GM19467 (cell line): ENCODE data around the gene GHRH.

ENCODE experiments used
- ATAC-seq: cut with Tn5 transposase; IDR thresholded peaks from one replicate; pipeline ENCODE4 v1.9.1; 2021; ENCODE audit warnings: mild to moderate bottlenecking, moderate library complexity; ENCODE audit not compliant: unreplicated experiment

GHRH gene

GRCh38 chr20:37291724-37292126, 30.1 kb upstream of the GHRH start:
- no peak for ATAC-seq

- no peak for ATAC-seq
Observed at GRCh38 chr20:37290158-37290810, 28.7 kb upstream of the GHRH start.

- no peak for ATAC-seq
Observed at GRCh38 chr20:37288091-37288490, 26.5 kb upstream of the GHRH start.

- no peak for ATAC-seq
Observed at GRCh38 chr20:37285664-37286374, 24.2 kb upstream of the GHRH start.

GRCh38 chr20:37284691-37285161, 23.1 kb upstream of the GHRH start:
- ATAC-seq = no peak

- no peak for ATAC-seq
Observed at GRCh38 chr20:37283530-37284195, 22.0 kb upstream of the GHRH start.

GRCh38 chr20:37282556-37282955, 20.9 kb upstream of the GHRH start:
- ATAC-seq = no peak

- ATAC-seq = no peak
Observed at GRCh38 chr20:37280403-37280802, 18.8 kb upstream of the GHRH start.

- ATAC-seq = no peak
Observed at GRCh38 chr20:37279820-37280219, 18.2 kb upstream of the GHRH start.

- ATAC-seq = no peak
Observed at GRCh38 chr20:37278966-37279590, 17.5 kb upstream of the GHRH start.

GRCh38 chr20:37277253-37277593, 15.6 kb upstream of the GHRH start:
- ATAC-seq = no peak

GRCh38 chr20:37276494-37277252, 15.1 kb upstream of the GHRH start:
- peak; percentile 71 for ATAC-seq

GRCh38 chr20:37274851-37275524, 13.4 kb upstream of the GHRH start:
- ATAC-seq = no peak

- ATAC-seq = no peak
Observed at GRCh38 chr20:37273988-37274387, 12.4 kb upstream of the GHRH start.

- ATAC-seq = no peak
Observed at GRCh38 chr20:37271421-37271768, 9.8 kb upstream of the GHRH start.

- ATAC-seq = no peak
Observed at GRCh38 chr20:37270576-37271420, 9.2 kb upstream of the GHRH start.

GRCh38 chr20:37267667-37268313, 6.2 kb upstream of the GHRH start:
- ATAC-seq = no peak

GRCh38 chr20:37266940-37267666, 5.5 kb upstream of the GHRH start:
- ATAC-seq = no peak
